Heart right ventricle (tissue), 16 donors: Measurements from ENCODE around the gene SPATA2. TPM values are rescaled to one million over a fixed set of nuclear protein-coding genes. Genes with fewer than 3 reads are reported as not detected.

Experiments used
- ATAC-seq, 8 donors: fragments of 200-7000 bp; cut with Tn5 transposase; one replicate each; pipeline ENCODE4 v1.9.1; 2020; ENCODE audit warnings: mild to moderate bottlenecking in 8 of 8, moderate library complexity in 8 of 8, moderate number of reproducible peaks in 1 of 8
- DNase-seq, 2 donors: peaks; one replicate each; pipeline ENCODE4 v3.0.0-alpha.2; 2020
- H3K27ac ChIP-seq, 10 donors: fragments of 200-600 bp; sonication (generic) in 2 of 10; one replicate each; pipeline versions ENCODE4 v1.5.0 to v1.8.0; 2020 to 2022; ENCODE audit warnings: mild to moderate bottlenecking in 3 of 10
- H3K27me3 ChIP-seq, 7 donors: fragments of 200-600 bp; one replicate each; pipeline ENCODE4 v1.8.0; 2021 to 2022; ENCODE audit warnings: mild to moderate bottlenecking in 2 of 7
- H3K36me3 ChIP-seq, 9 donors: fragments of 200-600 bp; sonication (generic) in 1 of 9; one replicate each; pipeline versions ENCODE4 v1.5.0 to v1.8.0; 2020 to 2022; ENCODE audit warnings: mild to moderate bottlenecking in 2 of 9
- H3K4me1 ChIP-seq, 9 donors: fragments of 200-600 bp; sonication (generic) in 1 of 9; one replicate each; pipeline versions ENCODE4 v1.5.0 to v1.8.0; 2020 to 2022; ENCODE audit warnings: mild to moderate bottlenecking in 4 of 9
- H3K4me3 ChIP-seq, 10 donors: fragments of 200-600 bp; sonication (generic) in 2 of 10; one replicate each; pipeline versions ENCODE4 v1.5.0 to v1.8.0; 2020 to 2022; ENCODE audit warnings: mild to moderate bottlenecking in 7 of 10, moderate library complexity in 2 of 10
- H3K9me3 ChIP-seq, 11 donors: fragments of 200-600 bp in 10 of 11; sonication (generic) in 2 of 11; one replicate each; pipeline versions ENCODE4 v1.5.0 to v1.8.0; 2013 to 2022; ENCODE audit warnings: mild to moderate bottlenecking in 2 of 11, control low read depth in 1 of 11, moderate library complexity in 1 of 11
- CTCF ChIP-seq, 9 donors: fragments of 200-600 bp; sonication (generic) in 2 of 9; IDR thresholded peaks; one replicate each; pipeline versions ENCODE4 v1.5.0 to v1.8.0; 2021 to 2022; ENCODE audit warnings: antibody characterized with exemption in 9 of 9, mild to moderate bottlenecking in 5 of 9, moderate library complexity in 1 of 9
- WGBS, 2 donors: extraction: QIAGEN DNeasy Blood & Tissue Kit; methylation state at CpG; one replicate each; pipeline ENCODE4 v1.1.7; 2013; ENCODE audit warnings: inconsistent platforms in 1 of 2; 5-methylcytosine and 5-hydroxymethylcytosine counted together
- intact Hi-C, 10 donors: fragments of 100-400 bp; cut with DNase I; formaldehyde crosslinking; loops; one replicate each; pipeline versions ENCODE4 v1.11.1 to v1.14.2; 2022
- polyA plus RNA-seq, 2 donors: library from polyadenylated mRNA; stranded (reverse); fragments of 200-250 nt; gene quantifications; one replicate each; pipeline ENCODE4 v1.2.3, GENCODE V29; 2013
- total RNA-seq, 10 donors: library from RNA; stranded (reverse); fragmentation: NEBNext Ultra II Directional in 3 of 10; extraction: Animal tissue kit (Norgen Biotek cat#: 25700) in 3 of 10; gene quantifications; one replicate each; pipeline versions ENCODE4 v1.2.1 to v1.2.4, GENCODE V29; 2021 to 2023
- donor health status: Arrhythmogenic right ventricular cardiomyopathy.
- donor health status: ischemic (EF 13 %, LVEDD 7.1; RV severe dilation, severe dysfunction).
- donor health status: healthy with polysubstance abuse.
- donor health status: DM: no; HTN: yes; CAD: no.
- donor health status: DM: no; HTN: no; CAD: no.
- donor health status: ischemic (EF 25% LVEDD 6.9; RV normal size, moderate dysfunction).
- donor health status: ischemic (EF 25% LVEDD 5.7; RV mildly dilated, moderate dysfunction).
- donor health status: healthy.
- donor health status: DM: yes; HTN: yes; CAD: no.
- donor health status: Ischemic cardiomyopathy.
- donor health status: ischemic (EF 35%, LVEDD 5.7; RV mildly dilated, moderate dysfunction).
- donor health status: nonischemic (EF 11% LVEDD 7.7; RV severe dilation, severe dysfunction).
- donor health status: DM: yes; HTN: yes; CAD: no.
- donor health status: PGD.
- donor health status: ischemic (EF 29% LVEDD 5.4; RV normal size, mild dysfunction).
- donor health status: nonischemic (EF 23%, LVEDD 6.1; RV moderate dilation, normal function).

SPATA2 gene
- total and polyA plus RNA-seq, 12 donors = 4.8 to 11.8 (median 6.6) TPM

- no peak for ATAC-seq
- intact Hi-C loops = loop anchor here in 4 of 10 donors (5.0 to 10.0 kb wide), 5 partner anchors 34 to 319 kb away; no protein-coding TSS in a partner anchor
- H3K4me3 ChIP-seq = no peak overlapping the region
- 85 to 90% methylated on average over 5 of the region's 5 CpGs for WGBS, 2 donors
- no peak for TF ChIP-seq CTCF (IDR thresholded peaks at IDR 0.05)
- no peak overlapping the region for H3K27ac ChIP-seq
- DNase-seq = no peak
- H3K27me3 ChIP-seq = no peaks in the 10 kb centered on the region
- H3K9me3 ChIP-seq = no peaks in the 10 kb centered on the region
- H3K36me3 ChIP-seq = peaks cover 0 to 89% (median 27%) of the 10 kb centered on the region in 9 donors
- H3K4me1 ChIP-seq = peaks cover 2 to 40% (median 25%) of the 10 kb centered on the region in 9 donors
Measured at GRCh38 chr20:49853640-49854039, 61.7 kb downstream of the SPATA2 start.

Other genes starting within 250 kb of the SPATA2 start
- gene B4GALT5, start 201.7 kb downstream of the SPATA2 start, total RNA-seq = 10 to 100 TPM; 24.4 to 61.6 (median 34.3) TPM
- gene B4GALT5, start 201.7 kb downstream of the SPATA2 start, polyA plus RNA-seq = 10 to 100 TPM in 1 of 2 donors, 1 to 10 TPM in 1; 7.4 to 12.5 TPM
- gene SLC9A8, start 102.7 kb downstream of the SPATA2 start, total RNA-seq = 1 to 10 TPM; 5.5 to 8.7 (median 6.9) TPM
- 1 to 10 TPM; 3.3 to 7.4 TPM for gene SLC9A8, start 102.7 kb downstream of the SPATA2 start, polyA plus RNA-seq
- gene RNF114, start 20.9 kb upstream of the SPATA2 start, total RNA-seq = 10 to 100 TPM; 41.5 to 60.3 (median 52.1) TPM
- gene RNF114, start 20.9 kb upstream of the SPATA2 start, polyA plus RNA-seq = 10 to 100 TPM; 45.0 to 49.5 TPM
- 1 to 10 TPM in 8 of 10 donors, under 1 TPM in 2; 0.59 to 7.6 (median 2.8) TPM for gene SNAI1, start 67.5 kb upstream of the SPATA2 start, total RNA-seq
- gene SNAI1, start 67.5 kb upstream of the SPATA2 start, polyA plus RNA-seq = 1 to 10 TPM; 1.8 to 3.2 TPM
- gene UBE2V1, start 197.6 kb upstream of the SPATA2 start, total RNA-seq = 100 to 1,000 TPM in 2 of 10 donors, 10 to 100 TPM in 8; 72.6 to 113 (median 90.2) TPM
- gene UBE2V1, start 197.6 kb upstream of the SPATA2 start, polyA plus RNA-seq = 10 to 100 TPM; 61.9 to 80.0 TPM
- 10 to 100 TPM; 12.2 to 36.2 (median 19.4) TPM for gene PEDS1, start 238.2 kb upstream of the SPATA2 start, total RNA-seq
- 10 to 100 TPM; 31.1 to 40.2 TPM for gene PEDS1, start 238.2 kb upstream of the SPATA2 start, polyA plus RNA-seq